WTC11 (cell line): Measurements from ENCODE around the gene GGT6. TPM values are rescaled to one million over a fixed set of nuclear protein-coding genes. Genes with fewer than 3 reads are reported as not detected.

Experiments
- ATAC-seq: fragments of 200-7000 bp; cut with Tn5 transposase; 2 replicates; pipeline ENCODE4 v1.10.0; 2021; ENCODE audit warnings: mild to moderate bottlenecking, moderate library complexity
- CTCF ChIA-PET: fragments of 300-600 bp; sonication (Branson Sonifier 250); formaldehyde crosslinking; loops from one replicate; lab custom pipeline; 2021; ENCODE audit warnings: antibody characterized with exemption; lab: Charles Lee
- POLR2A ChIA-PET: fragments of 350-600 bp; sonication (Branson Sonifier 250); formaldehyde crosslinking; loops from one replicate; lab custom pipeline; 2021; ENCODE audit warnings: antibody characterized with exemption; lab: Charles Lee
- DNase-seq: peaks from one replicate; pipeline ENCODE4 v3.0.0; 2021; ENCODE audit warnings: low spot score
- H3K27ac Mint-ChIP-seq: 2 replicates; pipeline ENCODE4 v1.8.0; 2021; ENCODE audit warnings: mixed read lengths
- H3K27me3 Mint-ChIP-seq: 2 replicates; pipeline ENCODE4 v1.8.0; 2021; ENCODE audit warnings: low read depth, mild to moderate bottlenecking, moderate library complexity, mixed read lengths
- H3K36me3 Mint-ChIP-seq: 2 replicates; pipeline ENCODE4 v1.8.0; 2021; ENCODE audit warnings: mixed read lengths
- H3K4me1 Mint-ChIP-seq: 2 replicates; pipeline ENCODE4 v1.8.0; 2022; ENCODE audit warnings: mixed read lengths
- H3K4me3 Mint-ChIP-seq: 2 replicates; pipeline ENCODE4 v1.8.0; 2021; ENCODE audit warnings: mild to moderate bottlenecking, moderate library complexity, mixed read lengths
- H3K9me3 Mint-ChIP-seq: 2 replicates; pipeline ENCODE4 v1.8.0; 2021; ENCODE audit warnings: mixed read lengths
- CBFB ChIP-seq: sonication (generic); formaldehyde crosslinking; IDR thresholded peaks from 2 replicates; pipeline ENCODE4 v1.8.1; 2022; ENCODE audit warnings: mild to moderate bottlenecking, low read depth, missing genetic modification reagents
- ELF4 ChIP-seq: sonication (generic); formaldehyde crosslinking; IDR thresholded peaks from 2 replicates; pipeline ENCODE4 v1.8.1; 2022; ENCODE audit warnings: low read depth, mild to moderate bottlenecking, moderate library complexity, missing genetic modification reagents
- ESRRA ChIP-seq: sonication (generic); formaldehyde crosslinking; IDR thresholded peaks from 2 replicates; pipeline ENCODE4 v1.8.1; 2022; ENCODE audit warnings: mild to moderate bottlenecking, missing genetic modification reagents, borderline replicate concordance
- ETV6 ChIP-seq: sonication (generic); formaldehyde crosslinking; IDR thresholded peaks from 2 replicates; pipeline ENCODE4 v1.8.1; 2022; ENCODE audit warnings: mild to moderate bottlenecking, missing genetic modification reagents
- GABPB1 ChIP-seq: sonication (generic); formaldehyde crosslinking; IDR thresholded peaks from 2 replicates; pipeline ENCODE4 v1.8.1; 2023; ENCODE audit warnings: mild to moderate bottlenecking, missing genetic modification reagents
- GTF2I ChIP-seq: fragments of 250-450 bp; sonication (Bioruptor Pico); conservative IDR thresholded peaks from 2 replicates; pipeline ENCODE4 v1.4.0; 2021; ENCODE audit warnings: mild to moderate bottlenecking
- HMGA2 ChIP-seq: fragments of 250-450 bp; sonication (Bioruptor Pico); IDR thresholded peaks from 2 replicates; pipeline ENCODE4 v1.4.0; 2021; ENCODE audit warnings: mild to moderate bottlenecking, moderate library complexity
- NFATC4 ChIP-seq: fragments of 250-450 bp; sonication (Bioruptor Pico); IDR thresholded peaks from 2 replicates; pipeline ENCODE4 v1.9.0; 2021; ENCODE audit warnings: mild to moderate bottlenecking
- NR3C1 ChIP-seq: sonication (generic); formaldehyde crosslinking; conservative IDR thresholded peaks from 2 replicates; pipeline ENCODE4 v1.8.1; 2023; ENCODE audit warnings: low read depth, mild to moderate bottlenecking, missing genetic modification reagents
- OVOL2 ChIP-seq: fragments of 250-450 bp; sonication (Bioruptor Pico); IDR thresholded peaks from 2 replicates; pipeline ENCODE4 v1.9.0; 2021; ENCODE audit warnings: mild to moderate bottlenecking, borderline replicate concordance
- RELA ChIP-seq: sonication (generic); formaldehyde crosslinking; IDR thresholded peaks from 2 replicates; pipeline ENCODE4 v1.8.1; 2022; ENCODE audit warnings: missing genetic modification reagents, mild to moderate bottlenecking, borderline replicate concordance
- TP53 ChIP-seq: sonication (generic); formaldehyde crosslinking; IDR thresholded peaks from 2 replicates; pipeline ENCODE4 v1.8.1; 2023; ENCODE audit warnings: mild to moderate bottlenecking, missing genetic modification reagents
- ZBTB21 ChIP-seq: sonication (generic); formaldehyde crosslinking; IDR thresholded peaks from 2 replicates; pipeline ENCODE4 v1.8.1; 2023; ENCODE audit warnings: mild to moderate bottlenecking, missing genetic modification reagents, borderline replicate concordance
- ZNF121 ChIP-seq: sonication (generic); formaldehyde crosslinking; IDR thresholded peaks from 2 replicates; pipeline ENCODE4 v1.8.0; 2023; ENCODE audit warnings: missing genetic modification reagents
- ZNF416 ChIP-seq: fragments of 250-450 bp; sonication (Bioruptor Pico); IDR thresholded peaks from 2 replicates; pipeline ENCODE4 v1.9.0; 2021; ENCODE audit warnings: mild to moderate bottlenecking, inconsistent platforms
- ZNF423 ChIP-seq: fragments of 250-450 bp; sonication (Bioruptor Pico); IDR thresholded peaks from 2 replicates; pipeline ENCODE4 v2.1.2; 2022; ENCODE audit warnings: mild to moderate bottlenecking, moderate library complexity
- total RNA-seq: library from RNA; stranded (reverse); gene quantifications from 3 replicates; pipeline ENCODE4 v1.2.3, GENCODE V29; 2021
- TF ChIP-seq, protein P1 (sequence below): sonication (generic); formaldehyde crosslinking; IDR thresholded peaks from 2 replicates; pipeline ENCODE4 v1.8.0; 2023; ENCODE audit warnings: mild to moderate bottlenecking, missing genetic modification reagents
- TF ChIP-seq, protein P2 (sequence below): sonication (generic); formaldehyde crosslinking; IDR thresholded peaks from 2 replicates; pipeline ENCODE4 v1.8.1; 2023; ENCODE audit warnings: mild to moderate bottlenecking, missing genetic modification reagents
- TF ChIP-seq, protein P3 (sequence below): sonication (generic); formaldehyde crosslinking; IDR thresholded peaks from 2 replicates; pipeline ENCODE4 v1.8.0; 2022; ENCODE audit warnings: mild to moderate bottlenecking, missing genetic modification reagents
- TF ChIP-seq, protein P4 (sequence below): fragments of 250-450 bp; sonication (Bioruptor Pico); IDR thresholded peaks from 2 replicates; pipeline ENCODE4 v1.9.0; 2021; ENCODE audit warnings: mild to moderate bottlenecking, borderline replicate concordance
- TF ChIP-seq, protein P5 (sequence below): fragments of 250-450 bp; sonication (Bioruptor Pico); IDR thresholded peaks from 2 replicates; pipeline ENCODE4 v1.9.0; 2021; ENCODE audit warnings: mild to moderate bottlenecking
- TF ChIP-seq, protein P6 (sequence below): sonication (generic); formaldehyde crosslinking; IDR thresholded peaks from 2 replicates; pipeline ENCODE4 v1.8.0; 2023; ENCODE audit warnings: missing genetic modification reagents

The GGT6 gene
- total RNA-seq, 1 experiment from 2014 or later: 0.07 TPM

DNA sequence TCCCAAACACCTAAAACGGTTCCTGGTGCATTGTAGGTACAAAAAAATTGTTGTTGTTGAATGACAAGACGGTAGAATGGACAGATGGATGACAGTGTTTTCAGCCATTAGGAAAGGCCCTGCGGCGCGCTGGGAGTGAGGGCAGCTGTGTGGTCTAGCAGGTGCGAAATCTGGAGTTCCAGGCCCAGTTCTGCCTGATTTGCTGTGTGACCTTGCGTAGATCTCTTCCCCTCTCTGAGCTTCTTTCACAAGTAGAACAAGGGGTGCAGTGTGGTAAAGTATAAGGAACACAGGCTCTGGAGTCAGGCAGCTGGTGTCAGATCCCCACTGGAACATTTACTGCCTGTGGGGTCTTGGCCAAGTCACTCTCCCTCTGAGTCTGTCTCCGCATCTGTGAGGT lies 36.4 kb downstream of the GGT6 start:
- TF ChIP-seq GABPB1 (CRISPR knock-in tag) (no peak), TP53 (no peak), ZNF423 (CRISPR knock-in tag) (no peak), ELF4 (CRISPR knock-in tag) (no peak), CBFB (CRISPR knock-in tag) (no peak), NR3C1 (CRISPR knock-in tag) (no peak), RELA (no peak), HMGA2 (CRISPR knock-in tag) (no peak), ZNF121 (CRISPR knock-in tag) (no peak), NFATC4 (CRISPR knock-in tag) (no peak), ETV6 (CRISPR knock-in tag) (no peak)
- TF ChIP-seq, protein P1, sequence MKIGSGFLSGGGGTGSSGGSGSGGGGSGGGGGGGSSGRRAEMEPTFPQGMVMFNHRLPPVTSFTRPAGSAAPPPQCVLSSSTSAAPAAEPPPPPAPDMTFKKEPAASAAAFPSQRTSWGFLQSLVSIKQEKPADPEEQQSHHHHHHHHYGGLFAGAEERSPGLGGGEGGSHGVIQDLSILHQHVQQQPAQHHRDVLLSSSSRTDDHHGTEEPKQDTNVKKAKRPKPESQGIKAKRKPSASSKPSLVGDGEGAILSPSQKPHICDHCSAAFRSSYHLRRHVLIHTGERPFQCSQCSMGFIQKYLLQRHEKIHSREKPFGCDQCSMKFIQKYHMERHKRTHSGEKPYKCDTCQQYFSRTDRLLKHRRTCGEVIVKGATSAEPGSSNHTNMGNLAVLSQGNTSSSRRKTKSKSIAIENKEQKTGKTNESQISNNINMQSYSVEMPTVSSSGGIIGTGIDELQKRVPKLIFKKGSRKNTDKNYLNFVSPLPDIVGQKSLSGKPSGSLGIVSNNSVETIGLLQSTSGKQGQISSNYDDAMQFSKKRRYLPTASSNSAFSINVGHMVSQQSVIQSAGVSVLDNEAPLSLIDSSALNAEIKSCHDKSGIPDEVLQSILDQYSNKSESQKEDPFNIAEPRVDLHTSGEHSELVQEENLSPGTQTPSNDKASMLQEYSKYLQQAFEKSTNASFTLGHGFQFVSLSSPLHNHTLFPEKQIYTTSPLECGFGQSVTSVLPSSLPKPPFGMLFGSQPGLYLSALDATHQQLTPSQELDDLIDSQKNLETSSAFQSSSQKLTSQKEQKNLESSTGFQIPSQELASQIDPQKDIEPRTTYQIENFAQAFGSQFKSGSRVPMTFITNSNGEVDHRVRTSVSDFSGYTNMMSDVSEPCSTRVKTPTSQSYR (CRISPR knock-in tag): no peak
- TF ChIP-seq, protein P2, sequence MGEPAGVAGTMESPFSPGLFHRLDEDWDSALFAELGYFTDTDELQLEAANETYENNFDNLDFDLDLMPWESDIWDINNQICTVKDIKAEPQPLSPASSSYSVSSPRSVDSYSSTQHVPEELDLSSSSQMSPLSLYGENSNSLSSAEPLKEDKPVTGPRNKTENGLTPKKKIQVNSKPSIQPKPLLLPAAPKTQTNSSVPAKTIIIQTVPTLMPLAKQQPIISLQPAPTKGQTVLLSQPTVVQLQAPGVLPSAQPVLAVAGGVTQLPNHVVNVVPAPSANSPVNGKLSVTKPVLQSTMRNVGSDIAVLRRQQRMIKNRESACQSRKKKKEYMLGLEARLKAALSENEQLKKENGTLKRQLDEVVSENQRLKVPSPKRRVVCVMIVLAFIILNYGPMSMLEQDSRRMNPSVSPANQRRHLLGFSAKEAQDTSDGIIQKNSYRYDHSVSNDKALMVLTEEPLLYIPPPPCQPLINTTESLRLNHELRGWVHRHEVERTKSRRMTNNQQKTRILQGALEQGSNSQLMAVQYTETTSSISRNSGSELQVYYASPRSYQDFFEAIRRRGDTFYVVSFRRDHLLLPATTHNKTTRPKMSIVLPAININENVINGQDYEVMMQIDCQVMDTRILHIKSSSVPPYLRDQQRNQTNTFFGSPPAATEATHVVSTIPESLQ (CRISPR knock-in tag): no peak
- TF ChIP-seq, protein P3, sequence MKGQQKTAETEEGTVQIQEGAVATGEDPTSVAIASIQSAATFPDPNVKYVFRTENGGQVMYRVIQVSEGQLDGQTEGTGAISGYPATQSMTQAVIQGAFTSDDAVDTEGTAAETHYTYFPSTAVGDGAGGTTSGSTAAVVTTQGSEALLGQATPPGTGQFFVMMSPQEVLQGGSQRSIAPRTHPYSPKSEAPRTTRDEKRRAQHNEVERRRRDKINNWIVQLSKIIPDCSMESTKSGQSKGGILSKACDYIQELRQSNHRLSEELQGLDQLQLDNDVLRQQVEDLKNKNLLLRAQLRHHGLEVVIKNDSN: no peak
- DNase-seq (no peak), ATAC-seq (no peak)
- no peak overlapping the region for H3K27ac Mint-ChIP-seq
- H3K27me3 Mint-ChIP-seq: peaks cover 88% of the 10 kb centered on the region
- no peaks in the 10 kb centered on the region for H3K36me3 Mint-ChIP-seq
- H3K9me3 Mint-ChIP-seq: no peaks in the 10 kb centered on the region
- POLR2A ChIA-PET: interaction anchor here (0.6 to 1.9 kb wide), 2 partner anchors 12 to 15 kb away, joined by 4 to 5 read pairs; no protein-coding TSS in a partner anchor
- H3K4me3 Mint-ChIP-seq: no peak overlapping the region
- CTCF ChIA-PET: interaction anchor here (0.7 to 0.9 kb wide), 2 partner anchors 103 to 324 kb away, joined by 3 to 4 read pairs; no protein-coding TSS in a partner anchor
- peaks cover 7% of the 10 kb centered on the region for H3K4me1 Mint-ChIP-seq

DNA sequence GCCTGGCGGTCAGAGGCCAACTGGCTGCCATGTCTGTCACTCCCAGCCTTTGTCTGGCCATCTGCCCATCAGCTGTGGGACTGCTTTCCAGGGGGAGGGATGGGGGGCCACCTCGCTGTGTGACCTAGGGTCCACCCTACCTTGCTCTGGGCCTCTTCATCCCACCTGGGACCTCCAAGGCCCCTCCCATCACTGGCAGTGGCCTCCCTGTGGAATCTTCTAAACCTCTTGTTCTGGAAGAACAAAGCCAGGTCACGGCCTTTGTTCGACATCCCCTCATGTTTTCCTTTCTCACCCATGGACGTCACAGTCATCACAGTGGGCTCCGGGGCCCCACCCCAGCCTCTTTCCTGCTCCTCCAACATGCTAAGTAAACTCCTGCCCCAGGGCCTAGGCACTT lies 37.7 kb downstream of the GGT6 start:
- ChIA-PET CTCF (no interaction called here), POLR2A (interaction anchor here (1.9 kb wide), 1 partner anchor 13 kb away, joined by 5 read pairs; no protein-coding TSS in a partner anchor)
- H3K4me3 Mint-ChIP-seq: no peak overlapping the region
- no peaks in the 10 kb centered on the region for H3K9me3 Mint-ChIP-seq
- peaks cover 7% of the 10 kb centered on the region for H3K4me1 Mint-ChIP-seq
- no peaks in the 10 kb centered on the region for H3K36me3 Mint-ChIP-seq
- DNase-seq: no peak
- peaks cover 75% of the 10 kb centered on the region for H3K27me3 Mint-ChIP-seq
- H3K27ac Mint-ChIP-seq: no peak overlapping the region
- ATAC-seq: no peak
- TF ChIP-seq GTF2I (no peak), HMGA2 (CRISPR knock-in tag) (no peak), ZNF416 (CRISPR knock-in tag) (no peak), ZBTB21 (CRISPR knock-in tag) (no peak), ESRRA (CRISPR knock-in tag) (no peak), OVOL2 (CRISPR knock-in tag) (no peak)
- TF ChIP-seq, protein P4, sequence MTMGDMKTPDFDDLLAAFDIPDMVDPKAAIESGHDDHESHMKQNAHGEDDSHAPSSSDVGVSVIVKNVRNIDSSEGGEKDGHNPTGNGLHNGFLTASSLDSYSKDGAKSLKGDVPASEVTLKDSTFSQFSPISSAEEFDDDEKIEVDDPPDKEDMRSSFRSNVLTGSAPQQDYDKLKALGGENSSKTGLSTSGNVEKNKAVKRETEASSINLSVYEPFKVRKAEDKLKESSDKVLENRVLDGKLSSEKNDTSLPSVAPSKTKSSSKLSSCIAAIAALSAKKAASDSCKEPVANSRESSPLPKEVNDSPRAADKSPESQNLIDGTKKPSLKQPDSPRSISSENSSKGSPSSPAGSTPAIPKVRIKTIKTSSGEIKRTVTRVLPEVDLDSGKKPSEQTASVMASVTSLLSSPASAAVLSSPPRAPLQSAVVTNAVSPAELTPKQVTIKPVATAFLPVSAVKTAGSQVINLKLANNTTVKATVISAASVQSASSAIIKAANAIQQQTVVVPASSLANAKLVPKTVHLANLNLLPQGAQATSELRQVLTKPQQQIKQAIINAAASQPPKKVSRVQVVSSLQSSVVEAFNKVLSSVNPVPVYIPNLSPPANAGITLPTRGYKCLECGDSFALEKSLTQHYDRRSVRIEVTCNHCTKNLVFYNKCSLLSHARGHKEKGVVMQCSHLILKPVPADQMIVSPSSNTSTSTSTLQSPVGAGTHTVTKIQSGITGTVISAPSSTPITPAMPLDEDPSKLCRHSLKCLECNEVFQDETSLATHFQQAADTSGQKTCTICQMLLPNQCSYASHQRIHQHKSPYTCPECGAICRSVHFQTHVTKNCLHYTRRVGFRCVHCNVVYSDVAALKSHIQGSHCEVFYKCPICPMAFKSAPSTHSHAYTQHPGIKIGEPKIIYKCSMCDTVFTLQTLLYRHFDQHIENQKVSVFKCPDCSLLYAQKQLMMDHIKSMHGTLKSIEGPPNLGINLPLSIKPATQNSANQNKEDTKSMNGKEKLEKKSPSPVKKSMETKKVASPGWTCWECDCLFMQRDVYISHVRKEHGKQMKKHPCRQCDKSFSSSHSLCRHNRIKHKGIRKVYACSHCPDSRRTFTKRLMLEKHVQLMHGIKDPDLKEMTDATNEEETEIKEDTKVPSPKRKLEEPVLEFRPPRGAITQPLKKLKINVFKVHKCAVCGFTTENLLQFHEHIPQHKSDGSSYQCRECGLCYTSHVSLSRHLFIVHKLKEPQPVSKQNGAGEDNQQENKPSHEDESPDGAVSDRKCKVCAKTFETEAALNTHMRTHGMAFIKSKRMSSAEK (CRISPR knock-in tag): no peak
- TF ChIP-seq, protein P2 (CRISPR knock-in tag): no peak
- TF ChIP-seq, protein P5, sequence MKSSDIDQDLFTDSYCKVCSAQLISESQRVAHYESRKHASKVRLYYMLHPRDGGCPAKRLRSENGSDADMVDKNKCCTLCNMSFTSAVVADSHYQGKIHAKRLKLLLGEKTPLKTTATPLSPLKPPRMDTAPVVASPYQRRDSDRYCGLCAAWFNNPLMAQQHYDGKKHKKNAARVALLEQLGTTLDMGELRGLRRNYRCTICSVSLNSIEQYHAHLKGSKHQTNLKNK: no peak
- TF ChIP-seq, protein P6, sequence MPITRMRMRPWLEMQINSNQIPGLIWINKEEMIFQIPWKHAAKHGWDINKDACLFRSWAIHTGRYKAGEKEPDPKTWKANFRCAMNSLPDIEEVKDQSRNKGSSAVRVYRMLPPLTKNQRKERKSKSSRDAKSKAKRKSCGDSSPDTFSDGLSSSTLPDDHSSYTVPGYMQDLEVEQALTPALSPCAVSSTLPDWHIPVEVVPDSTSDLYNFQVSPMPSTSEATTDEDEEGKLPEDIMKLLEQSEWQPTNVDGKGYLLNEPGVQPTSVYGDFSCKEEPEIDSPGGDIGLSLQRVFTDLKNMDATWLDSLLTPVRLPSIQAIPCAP: no peak
